Measurements from ENCODE around the gene CEP95. TPM values are rescaled to one million over a fixed set of nuclear protein-coding genes. Genes with fewer than 3 reads are reported as not detected.
A peak's percentile ranks its signal among the peaks of the same experiment; 100 is the strongest.

The CEP95 gene
- polyA plus RNA-seq, 1 donor from 2014 or later: 220 TPM

DNA sequence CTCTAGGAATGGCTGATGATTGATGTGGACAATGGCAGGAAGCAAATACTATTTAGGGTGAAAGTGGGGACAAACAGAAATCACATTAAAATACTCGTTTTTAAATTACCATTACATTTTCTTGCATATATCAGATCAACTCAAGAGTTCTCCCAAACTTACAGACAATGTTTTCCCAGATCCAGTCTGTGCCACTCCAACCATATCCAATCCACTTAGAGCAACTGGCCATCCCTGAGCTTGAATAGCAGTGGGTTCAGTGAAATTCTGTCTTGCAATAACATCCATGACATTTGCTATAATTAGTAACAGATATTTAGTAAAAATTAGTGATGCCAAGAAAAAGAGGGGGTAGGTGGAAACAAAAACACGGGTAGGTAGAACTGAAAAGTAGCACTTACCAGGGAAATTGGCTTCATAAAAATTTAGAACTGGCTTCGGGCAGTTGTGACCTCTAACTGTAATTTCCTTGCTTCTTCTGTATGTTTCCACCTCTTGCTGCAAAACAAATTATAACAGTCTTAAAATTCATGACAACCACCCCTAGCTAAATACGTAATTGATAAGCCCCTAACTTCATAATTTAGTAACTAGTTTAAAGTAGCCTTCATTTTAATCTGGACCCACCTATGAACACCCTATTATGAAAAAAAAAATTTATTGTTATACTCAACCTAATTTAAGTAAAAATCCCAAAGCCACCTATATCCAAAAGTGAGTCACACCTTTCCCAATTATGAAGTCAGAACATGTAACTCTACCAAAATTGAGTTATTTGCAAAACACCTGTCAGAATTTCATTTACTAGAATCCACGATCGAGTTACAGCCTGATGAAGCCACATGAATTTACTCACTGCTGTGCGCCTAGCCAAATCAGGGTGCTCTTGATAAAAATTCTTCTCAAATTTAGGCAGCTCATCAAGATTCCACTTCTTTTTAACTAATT, 2.7 kb upstream of the CEP95 start:
- Histone ChIP-seq H3K4me3 (ENCODE audit: low read length) (peak overlapping the region; percentile 97), H3K79me2 (replicated peaks; ENCODE audit: insufficient read depth, low read length) (peaks cover 79% of the 10 kb centered on the region), H3K27me3 (ENCODE audit: insufficient read depth, low read depth, low read length) (no peaks in the 10 kb centered on the region), H3K27ac (ENCODE audit: low read length) (peak overlapping the region; percentile 100), H3K36me3 (ENCODE audit: insufficient read depth, low read length) (peaks cover 32% of the 10 kb centered on the region), H3F3A (ENCODE audit: insufficient read depth, low read length, poor library complexity, severe bottlenecking) (peaks cover 10% of the 10 kb centered on the region), H2AFZ (ENCODE audit: low read depth, low read length) (no peak overlapping the region), H3K9ac (ENCODE audit: low read length) (peak overlapping the region; percentile 100), H3K9me2 (ENCODE audit: insufficient read depth, low read length) (no peaks in the 10 kb centered on the region), H4K20me1 (ENCODE audit: insufficient read depth) (peaks cover 26% of the 10 kb centered on the region), H3K4me2 (ENCODE audit: low read length) (peak overlapping the region; percentile 95), H3K9me3 (ENCODE audit: low read length) (no peaks in the 10 kb centered on the region)
- no peak for TF ChIP-seq EZH2 (IDR thresholded peaks at IDR 0.05; ENCODE audit: borderline replicate concordance, insufficient read depth, low read length, poor library complexity, severe bottlenecking)
- no peak for TF ChIP-seq TAF1 (IDR thresholded peaks at IDR 0.05; ENCODE audit: low read depth)
- TF ChIP-seq RAD21 (conservative IDR thresholded peaks at IDR 0.05): no peak
- TF ChIP-seq SMC3 (conservative IDR thresholded peaks at IDR 0.05; ENCODE audit: poor library complexity): no peak

DNA sequence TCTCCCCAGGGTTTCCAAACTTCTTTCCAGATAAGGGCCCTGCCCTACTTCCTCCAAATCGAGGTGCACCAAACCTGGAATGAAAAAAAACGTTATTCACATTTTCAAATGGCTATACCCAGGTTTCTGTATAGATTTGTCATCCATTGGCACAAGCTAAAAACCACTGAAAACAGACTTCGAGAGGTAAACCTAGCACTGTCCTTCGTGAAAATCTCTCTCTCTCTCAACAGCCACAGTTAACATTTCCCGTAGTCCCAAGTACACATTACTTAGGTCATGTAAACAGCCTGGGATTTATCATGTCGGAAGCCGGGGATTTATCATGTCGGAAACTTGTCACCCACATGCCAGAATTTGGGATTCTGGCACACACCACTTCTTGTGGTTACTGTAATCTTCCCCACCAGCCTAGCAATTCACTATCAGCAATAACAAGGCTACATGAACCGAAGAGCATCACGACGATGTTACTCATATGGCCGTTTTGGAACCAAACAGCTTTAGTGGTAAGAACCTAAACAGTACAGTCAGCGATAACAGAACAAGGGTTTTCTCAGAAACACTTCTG, 1.9 kb upstream of the CEP95 start:
- H3K9me2 ChIP-seq (ENCODE audit: insufficient read depth, low read length): no peaks in the 10 kb centered on the region
- peak overlapping the region; percentile 100 for H3K27ac ChIP-seq (ENCODE audit: low read length)
- H3K9ac ChIP-seq (ENCODE audit: low read length): peak overlapping the region; percentile 100
- peak overlapping the region; percentile 97 for H3K4me3 ChIP-seq (ENCODE audit: low read length)
- no peak for TF ChIP-seq RAD21 (conservative IDR thresholded peaks at IDR 0.05)
- TF ChIP-seq EZH2 (IDR thresholded peaks at IDR 0.05; ENCODE audit: borderline replicate concordance, insufficient read depth, low read length, poor library complexity, severe bottlenecking): no peak
- no peak for TF ChIP-seq SMC3 (conservative IDR thresholded peaks at IDR 0.05; ENCODE audit: poor library complexity)
- TF ChIP-seq TAF1 (IDR thresholded peaks at IDR 0.05; ENCODE audit: low read depth): no peak
- TF ChIP-seq, protein P1, sequence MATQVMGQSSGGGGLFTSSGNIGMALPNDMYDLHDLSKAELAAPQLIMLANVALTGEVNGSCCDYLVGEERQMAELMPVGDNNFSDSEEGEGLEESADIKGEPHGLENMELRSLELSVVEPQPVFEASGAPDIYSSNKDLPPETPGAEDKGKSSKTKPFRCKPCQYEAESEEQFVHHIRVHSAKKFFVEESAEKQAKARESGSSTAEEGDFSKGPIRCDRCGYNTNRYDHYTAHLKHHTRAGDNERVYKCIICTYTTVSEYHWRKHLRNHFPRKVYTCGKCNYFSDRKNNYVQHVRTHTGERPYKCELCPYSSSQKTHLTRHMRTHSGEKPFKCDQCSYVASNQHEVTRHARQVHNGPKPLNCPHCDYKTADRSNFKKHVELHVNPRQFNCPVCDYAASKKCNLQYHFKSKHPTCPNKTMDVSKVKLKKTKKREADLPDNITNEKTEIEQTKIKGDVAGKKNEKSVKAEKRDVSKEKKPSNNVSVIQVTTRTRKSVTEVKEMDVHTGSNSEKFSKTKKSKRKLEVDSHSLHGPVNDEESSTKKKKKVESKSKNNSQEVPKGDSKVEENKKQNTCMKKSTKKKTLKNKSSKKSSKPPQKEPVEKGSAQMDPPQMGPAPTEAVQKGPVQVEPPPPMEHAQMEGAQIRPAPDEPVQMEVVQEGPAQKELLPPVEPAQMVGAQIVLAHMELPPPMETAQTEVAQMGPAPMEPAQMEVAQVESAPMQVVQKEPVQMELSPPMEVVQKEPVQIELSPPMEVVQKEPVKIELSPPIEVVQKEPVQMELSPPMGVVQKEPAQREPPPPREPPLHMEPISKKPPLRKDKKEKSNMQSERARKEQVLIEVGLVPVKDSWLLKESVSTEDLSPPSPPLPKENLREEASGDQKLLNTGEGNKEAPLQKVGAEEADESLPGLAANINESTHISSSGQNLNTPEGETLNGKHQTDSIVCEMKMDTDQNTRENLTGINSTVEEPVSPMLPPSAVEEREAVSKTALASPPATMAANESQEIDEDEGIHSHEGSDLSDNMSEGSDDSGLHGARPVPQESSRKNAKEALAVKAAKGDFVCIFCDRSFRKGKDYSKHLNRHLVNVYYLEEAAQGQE (IDR thresholded peaks at IDR 0.05; ENCODE audit: borderline replicate concordance): no peak
- no peak for TF ChIP-seq MXI1 (conservative IDR thresholded peaks at IDR 0.05; ENCODE audit: poor library complexity, severe bottlenecking)
- TF ChIP-seq EP300 (conservative IDR thresholded peaks at IDR 0.05; ENCODE audit: poor library complexity, severe bottlenecking): no peak
- TF ChIP-seq POLR2AphosphoS5 (IDR thresholded peaks at IDR 0.05): no peak
- TF ChIP-seq, protein P2, sequence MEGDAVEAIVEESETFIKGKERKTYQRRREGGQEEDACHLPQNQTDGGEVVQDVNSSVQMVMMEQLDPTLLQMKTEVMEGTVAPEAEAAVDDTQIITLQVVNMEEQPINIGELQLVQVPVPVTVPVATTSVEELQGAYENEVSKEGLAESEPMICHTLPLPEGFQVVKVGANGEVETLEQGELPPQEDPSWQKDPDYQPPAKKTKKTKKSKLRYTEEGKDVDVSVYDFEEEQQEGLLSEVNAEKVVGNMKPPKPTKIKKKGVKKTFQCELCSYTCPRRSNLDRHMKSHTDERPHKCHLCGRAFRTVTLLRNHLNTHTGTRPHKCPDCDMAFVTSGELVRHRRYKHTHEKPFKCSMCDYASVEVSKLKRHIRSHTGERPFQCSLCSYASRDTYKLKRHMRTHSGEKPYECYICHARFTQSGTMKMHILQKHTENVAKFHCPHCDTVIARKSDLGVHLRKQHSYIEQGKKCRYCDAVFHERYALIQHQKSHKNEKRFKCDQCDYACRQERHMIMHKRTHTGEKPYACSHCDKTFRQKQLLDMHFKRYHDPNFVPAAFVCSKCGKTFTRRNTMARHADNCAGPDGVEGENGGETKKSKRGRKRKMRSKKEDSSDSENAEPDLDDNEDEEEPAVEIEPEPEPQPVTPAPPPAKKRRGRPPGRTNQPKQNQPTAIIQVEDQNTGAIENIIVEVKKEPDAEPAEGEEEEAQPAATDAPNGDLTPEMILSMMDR (IDR thresholded peaks at IDR 0.05; ENCODE audit: poor library complexity, severe bottlenecking): no peak
- H3K27me3 ChIP-seq (ENCODE audit: insufficient read depth, low read depth, low read length): no peaks in the 10 kb centered on the region
- peaks cover 8% of the 10 kb centered on the region for H3F3A ChIP-seq (ENCODE audit: insufficient read depth, low read length, poor library complexity, severe bottlenecking)
- peaks cover 79% of the 10 kb centered on the region for H3K79me2 ChIP-seq (replicated peaks; ENCODE audit: insufficient read depth, low read length)
- no peak overlapping the region for H2AFZ ChIP-seq (ENCODE audit: low read depth, low read length)
- peaks cover 28% of the 10 kb centered on the region for H3K36me3 ChIP-seq (ENCODE audit: insufficient read depth, low read length)
- H4K20me1 ChIP-seq (ENCODE audit: insufficient read depth): peaks cover 23% of the 10 kb centered on the region
- H3K4me2 ChIP-seq (ENCODE audit: low read length): peak overlapping the region; percentile 95
- H3K9me3 ChIP-seq (ENCODE audit: low read length): no peaks in the 10 kb centered on the region

All from neural cell (in vitro differentiated cells).